ENCODE measurements around the gene COX7C. TPM values are rescaled to one million over a fixed set of nuclear protein-coding genes. Genes with fewer than 3 reads are reported as not detected.
A peak's percentile ranks its signal among the peaks of the same experiment; 100 is the strongest.
"Not testable (repeated sequence)": the region's sequence is repeated elsewhere in the genome, so short reads cannot be mapped to it uniquely, and the experiment has no call there.

The COX7C gene, protein sequence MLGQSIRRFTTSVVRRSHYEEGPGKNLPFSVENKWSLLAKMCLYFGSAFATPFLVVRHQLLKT
- 685 and 697 TPM in 2 replicates for total RNA-seq (2021)
- percentile 99 among the genes with signal in this experiment for Bru-seq, nascent RNA
- BruChase-seq, experiment 1, labeled RNA remaining after a 2-hour chase: percentile 99 among the genes with signal in this experiment
- percentile 99 among the genes with signal in this experiment for BruChase-seq, experiment 2, labeled RNA remaining after a 6-hour chase
- long read RNA-seq, transcript COX7C-201 (3 exons, 666 nt): major isoform, 377 of 409 reads
- long read RNA-seq, transcript COX7C-205 (3 exons, 369 nt): minor isoform, 26 of 409 reads
- long read RNA-seq, partial matches to known transcripts: 1 of 409 reads
- long read RNA-seq, other reads (novel, unspliced or antisense): 5 of 409 reads

DNA sequence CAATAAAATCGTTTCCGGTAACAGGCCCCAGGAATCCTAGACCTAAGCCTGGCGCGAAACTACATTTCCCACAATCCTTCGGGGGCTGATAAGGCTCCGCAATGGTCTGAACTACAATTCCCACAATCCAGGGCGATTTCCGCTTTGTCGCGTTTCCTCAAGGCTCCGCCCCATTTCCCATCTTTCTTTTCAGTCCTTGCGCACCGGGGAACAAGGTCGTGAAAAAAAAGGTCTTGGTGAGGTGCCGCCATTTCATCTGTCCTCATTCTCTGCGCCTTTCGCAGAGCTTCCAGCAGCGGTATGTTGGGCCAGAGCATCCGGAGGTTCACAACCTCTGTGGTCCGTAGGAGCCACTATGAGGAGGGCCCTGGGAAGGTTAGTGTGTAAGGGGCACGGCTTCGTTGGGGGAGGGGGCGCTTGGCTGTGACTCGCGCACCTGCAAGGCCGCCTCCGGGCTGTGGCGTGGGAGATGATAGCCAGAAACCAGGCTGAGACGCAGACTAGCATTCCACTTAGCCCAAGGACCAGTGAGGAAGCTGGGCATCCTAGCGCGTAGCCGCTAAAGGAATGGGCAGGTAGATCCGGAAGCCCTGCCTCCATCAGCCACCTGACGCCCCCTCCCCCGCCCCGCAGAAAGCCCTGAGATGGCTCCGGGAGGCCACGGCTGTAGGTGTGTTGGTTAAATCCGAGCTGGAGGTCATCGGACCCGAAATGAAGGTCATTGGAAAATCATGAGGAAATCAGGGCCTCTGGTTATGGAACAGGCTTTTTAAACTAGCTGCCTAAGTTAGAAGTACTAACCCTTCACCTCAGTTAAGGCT lies at the start of gene COX7C:
COX7C (plus strand) TSS at position 186 of the 821 bp plus-strand sequence; CDS start at position 301, 115 bp downstream.
- POLR2A ChIA-PET (ENCODE audit: low non-redundant PET): no interaction called here
- Histone ChIP-seq H3K4me1 (ENCODE audit: insufficient read depth, low read length, poor library complexity, severe bottlenecking) (no peaks in the 10 kb centered on the region), H3K27me3 (replicated peaks; ENCODE audit: insufficient read depth, low read depth, low read length, poor library complexity) (no peaks in the 10 kb centered on the region), H3K9me3 (ENCODE audit: low read depth, low read length, poor library complexity, severe bottlenecking) (no peaks in the 10 kb centered on the region), H3K36me3 (ENCODE audit: insufficient read depth, low read length, poor library complexity, severe bottlenecking) (peaks cover 40% of the 10 kb centered on the region), H3K4me3 (ENCODE audit: low read depth, low read length, poor library complexity, severe bottlenecking) (peak within 1 kb of the TSS; percentile 91), H3K27ac (ENCODE audit: low read depth, low read length, poor library complexity, severe bottlenecking) (peak within 1 kb of the TSS; percentile 81)
- CTCF ChIA-PET: no interaction called here
- BruUV-seq (replicated peaks): TSS peak; percentile 44
- TF ChIP-seq, protein P1, sequence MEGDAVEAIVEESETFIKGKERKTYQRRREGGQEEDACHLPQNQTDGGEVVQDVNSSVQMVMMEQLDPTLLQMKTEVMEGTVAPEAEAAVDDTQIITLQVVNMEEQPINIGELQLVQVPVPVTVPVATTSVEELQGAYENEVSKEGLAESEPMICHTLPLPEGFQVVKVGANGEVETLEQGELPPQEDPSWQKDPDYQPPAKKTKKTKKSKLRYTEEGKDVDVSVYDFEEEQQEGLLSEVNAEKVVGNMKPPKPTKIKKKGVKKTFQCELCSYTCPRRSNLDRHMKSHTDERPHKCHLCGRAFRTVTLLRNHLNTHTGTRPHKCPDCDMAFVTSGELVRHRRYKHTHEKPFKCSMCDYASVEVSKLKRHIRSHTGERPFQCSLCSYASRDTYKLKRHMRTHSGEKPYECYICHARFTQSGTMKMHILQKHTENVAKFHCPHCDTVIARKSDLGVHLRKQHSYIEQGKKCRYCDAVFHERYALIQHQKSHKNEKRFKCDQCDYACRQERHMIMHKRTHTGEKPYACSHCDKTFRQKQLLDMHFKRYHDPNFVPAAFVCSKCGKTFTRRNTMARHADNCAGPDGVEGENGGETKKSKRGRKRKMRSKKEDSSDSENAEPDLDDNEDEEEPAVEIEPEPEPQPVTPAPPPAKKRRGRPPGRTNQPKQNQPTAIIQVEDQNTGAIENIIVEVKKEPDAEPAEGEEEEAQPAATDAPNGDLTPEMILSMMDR (conservative IDR thresholded peaks at IDR 0.05; ENCODE audit: low read depth, low read length): no peak
- no peak for TF ChIP-seq EZH2 (IDR thresholded peaks at IDR 0.05; ENCODE audit: borderline replicate concordance, low read depth, low read length, poor library complexity, severe bottlenecking)
- DNase-seq (ENCODE audit: low spot score): peak; percentile 98
- intact Hi-C loops (cut with micrococcal nuclease; ENCODE audit: unreplicated experiment): no loop called here

DNA sequence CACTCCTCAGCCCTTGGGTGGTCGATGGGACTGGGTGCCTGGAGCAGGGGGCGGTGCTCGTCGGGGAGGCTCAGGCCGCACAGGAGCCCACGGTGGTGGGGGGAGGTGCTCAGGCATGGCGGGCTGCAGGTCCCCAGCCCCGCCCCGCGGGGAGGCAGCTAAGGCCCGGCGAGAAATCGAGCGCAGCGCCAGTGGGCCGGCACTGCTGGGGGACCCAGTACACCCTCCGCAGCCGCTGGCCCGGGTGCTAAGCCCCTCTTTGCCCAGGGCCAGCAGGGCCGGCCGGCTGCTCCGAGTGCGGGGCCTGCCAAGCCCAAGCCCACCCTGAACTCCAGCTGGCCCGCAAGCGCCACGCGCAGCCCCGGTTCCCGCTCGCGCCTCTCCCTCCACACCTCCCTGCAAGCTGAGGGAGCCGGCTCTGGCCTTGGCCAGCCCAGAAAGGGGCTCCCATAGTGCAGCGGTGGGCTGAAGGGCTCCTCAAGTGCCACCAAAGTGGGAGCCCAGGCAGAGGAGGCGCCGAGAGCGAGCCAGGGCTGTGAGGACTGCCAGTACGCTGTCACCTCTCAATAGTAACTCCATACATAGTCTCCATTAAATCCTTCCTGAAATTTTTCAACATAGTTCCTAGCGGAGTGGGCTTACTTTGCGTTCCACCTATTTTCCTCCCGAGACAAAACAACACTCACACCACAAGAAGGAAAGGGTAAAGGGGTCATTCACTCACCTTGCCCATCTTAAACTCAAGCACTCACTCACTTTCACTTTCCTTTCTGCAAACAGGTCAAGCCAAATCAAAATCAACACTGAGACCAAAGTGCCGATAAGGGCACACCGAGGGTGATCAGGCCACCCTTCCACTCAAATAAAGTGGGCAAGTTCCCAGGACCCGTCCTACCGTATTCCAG lies 48.0 kb upstream of the COX7C start:
- H3K4me3 ChIP-seq (ENCODE audit: low read depth, low read length, poor library complexity, severe bottlenecking); DNase-seq (ENCODE audit: low spot score); BruUV-seq (replicated peaks); H3K27me3 ChIP-seq (replicated peaks; ENCODE audit: insufficient read depth, low read depth, low read length, poor library complexity); CTCF ChIA-PET; H3K36me3 ChIP-seq (ENCODE audit: insufficient read depth, low read length, poor library complexity, severe bottlenecking); H3K4me1 ChIP-seq (ENCODE audit: insufficient read depth, low read length, poor library complexity, severe bottlenecking); POLR2A ChIA-PET (ENCODE audit: low non-redundant PET); H3K27ac ChIP-seq (ENCODE audit: low read depth, low read length, poor library complexity, severe bottlenecking); intact Hi-C loops (cut with micrococcal nuclease; ENCODE audit: unreplicated experiment); H3K9me3 ChIP-seq (ENCODE audit: low read depth, low read length, poor library complexity, severe bottlenecking): not testable (repeated sequence)

DNA sequence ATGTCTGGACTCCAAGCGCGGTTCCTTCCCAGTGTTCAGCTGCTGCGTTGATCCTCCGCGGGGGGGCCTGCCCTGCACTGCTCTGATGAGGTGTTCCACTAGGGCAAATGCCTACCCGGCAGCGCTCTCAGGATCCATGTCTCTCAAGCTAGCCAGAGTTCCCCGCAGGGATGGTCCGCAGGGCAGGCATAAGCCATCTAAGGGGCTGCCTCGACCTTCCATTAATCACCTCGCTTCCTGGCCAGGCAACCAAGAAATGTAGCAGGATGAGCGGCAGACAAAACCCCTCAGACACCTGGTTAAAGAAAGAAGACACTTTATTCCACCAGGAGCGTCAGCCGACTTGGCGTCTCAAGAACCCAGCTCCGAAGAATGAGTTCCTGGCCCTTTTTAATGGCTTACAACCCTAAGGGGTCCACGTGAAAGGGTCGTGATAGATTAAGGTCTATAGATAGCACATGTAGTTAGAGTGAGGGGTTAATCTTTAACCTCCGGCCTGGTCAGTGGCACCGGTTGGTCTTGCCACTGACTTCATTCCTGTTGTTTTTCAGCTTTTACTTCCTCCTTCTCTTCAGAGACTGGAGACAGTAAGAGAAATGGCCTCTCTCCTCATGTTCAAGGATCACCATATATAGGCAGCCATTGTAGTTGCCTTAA lies 47.2 kb upstream of the COX7C start:
- no peaks in the 10 kb centered on the region for H3K27me3 ChIP-seq (replicated peaks; ENCODE audit: insufficient read depth, low read depth, low read length, poor library complexity)
- H3K4me1 ChIP-seq (ENCODE audit: insufficient read depth, low read length, poor library complexity, severe bottlenecking): no peaks in the 10 kb centered on the region
- ChIA-PET CTCF (no interaction called here), POLR2A (ENCODE audit: low non-redundant PET) (no interaction called here)
- intact Hi-C loops (cut with micrococcal nuclease; ENCODE audit: unreplicated experiment): no loop called here
- no peak overlapping the region for H3K4me3 ChIP-seq (ENCODE audit: low read depth, low read length, poor library complexity, severe bottlenecking)
- H3K9me3 ChIP-seq (ENCODE audit: low read depth, low read length, poor library complexity, severe bottlenecking): no peaks in the 10 kb centered on the region
- BruUV-seq (replicated peaks): no TSS peak
- no peaks in the 10 kb centered on the region for H3K36me3 ChIP-seq (ENCODE audit: insufficient read depth, low read length, poor library complexity, severe bottlenecking)
- TF ChIP-seq, protein P1 (conservative IDR thresholded peaks at IDR 0.05; ENCODE audit: low read depth, low read length): no peak
- TF ChIP-seq EZH2 (IDR thresholded peaks at IDR 0.05; ENCODE audit: borderline replicate concordance, low read depth, low read length, poor library complexity, severe bottlenecking): no peak
- no peak overlapping the region for H3K27ac ChIP-seq (ENCODE audit: low read depth, low read length, poor library complexity, severe bottlenecking)
- no peak for DNase-seq (ENCODE audit: low spot score)

DNA sequence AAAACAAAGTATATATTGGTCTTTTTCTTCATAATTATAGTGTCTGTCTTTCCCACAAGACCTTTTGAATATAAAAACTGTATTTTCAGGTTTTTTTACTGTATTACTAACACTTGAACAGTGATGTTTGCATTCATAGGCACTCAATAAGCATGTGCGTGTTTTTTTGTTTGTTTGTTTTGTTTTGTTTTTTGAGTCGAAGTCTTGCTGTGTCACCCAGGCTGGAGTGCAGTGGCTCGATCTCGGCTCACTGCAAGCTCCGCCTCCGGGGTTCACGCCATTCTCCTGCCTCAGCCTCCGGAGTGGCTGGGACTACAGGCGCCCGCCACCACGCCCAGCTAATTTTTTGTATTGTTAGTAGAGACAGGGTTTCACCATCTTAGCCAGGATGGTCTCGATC lies 46.6 kb upstream of the COX7C start:
- H3K4me3 ChIP-seq (ENCODE audit: low read depth, low read length, poor library complexity, severe bottlenecking); H3K4me1 ChIP-seq (ENCODE audit: insufficient read depth, low read length, poor library complexity, severe bottlenecking); H3K36me3 ChIP-seq (ENCODE audit: insufficient read depth, low read length, poor library complexity, severe bottlenecking); H3K27ac ChIP-seq (ENCODE audit: low read depth, low read length, poor library complexity, severe bottlenecking); DNase-seq (ENCODE audit: low spot score); CTCF ChIA-PET; H3K9me3 ChIP-seq (ENCODE audit: low read depth, low read length, poor library complexity, severe bottlenecking); intact Hi-C loops (cut with micrococcal nuclease; ENCODE audit: unreplicated experiment); POLR2A ChIA-PET (ENCODE audit: low non-redundant PET); BruUV-seq (replicated peaks); H3K27me3 ChIP-seq (replicated peaks; ENCODE audit: insufficient read depth, low read depth, low read length, poor library complexity): not testable (repeated sequence)
